ENCODE data around the gene MICAL2.

Gene MICAL2

DNA sequence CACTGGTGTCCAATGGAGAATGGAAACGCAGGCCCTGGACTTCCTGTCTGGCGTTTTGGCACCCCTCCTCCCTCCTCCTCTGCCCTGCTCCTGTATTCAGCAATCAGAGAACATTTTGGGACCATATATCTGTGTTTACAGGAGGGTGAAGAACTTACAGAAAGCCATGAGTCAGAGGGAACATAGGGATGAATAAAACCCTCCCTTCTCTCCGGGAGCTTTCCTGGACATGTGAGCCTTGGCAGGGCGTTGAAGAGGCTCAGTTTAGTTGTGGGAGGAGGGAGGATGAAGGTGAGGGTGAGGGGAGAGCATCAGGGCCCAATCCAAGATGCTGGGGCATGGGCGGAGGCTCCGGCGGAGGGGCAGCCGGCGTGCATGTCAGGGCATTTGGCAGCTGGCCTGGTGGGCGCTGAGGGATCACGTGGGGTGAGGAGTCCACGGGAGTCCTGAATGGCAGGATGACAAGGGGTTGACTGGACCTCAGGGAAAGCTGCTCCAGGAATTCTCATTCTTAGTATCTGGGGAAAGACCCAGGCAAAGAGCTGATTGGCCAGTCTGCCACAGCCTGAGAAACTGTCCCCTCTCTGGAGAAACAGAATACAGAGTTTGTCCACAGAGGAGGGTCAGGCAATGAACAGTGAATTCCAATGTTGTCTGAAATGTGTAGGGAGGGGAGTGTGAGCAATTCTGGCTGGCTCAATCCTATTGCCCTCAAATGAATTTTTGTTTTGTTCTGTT, 28.9 kb downstream of the MICAL2 start:
- no peak for TF ChIP-seq EP300 (IDR thresholded peaks at IDR 0.05; ENCODE audit: borderline replicate concordance)
- TF ChIP-seq, protein P1, sequence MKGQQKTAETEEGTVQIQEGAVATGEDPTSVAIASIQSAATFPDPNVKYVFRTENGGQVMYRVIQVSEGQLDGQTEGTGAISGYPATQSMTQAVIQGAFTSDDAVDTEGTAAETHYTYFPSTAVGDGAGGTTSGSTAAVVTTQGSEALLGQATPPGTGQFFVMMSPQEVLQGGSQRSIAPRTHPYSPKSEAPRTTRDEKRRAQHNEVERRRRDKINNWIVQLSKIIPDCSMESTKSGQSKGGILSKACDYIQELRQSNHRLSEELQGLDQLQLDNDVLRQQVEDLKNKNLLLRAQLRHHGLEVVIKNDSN (IDR thresholded peaks at IDR 0.05) = no peak
- no peak for TF ChIP-seq YY1 (IDR thresholded peaks at IDR 0.05; ENCODE audit: low read depth)
- TF ChIP-seq EGR1 (IDR thresholded peaks at IDR 0.05) = no peak
- TF ChIP-seq TEAD4 (IDR thresholded peaks at IDR 0.05) = no peak
- no peak for TF ChIP-seq CEBPB (IDR thresholded peaks at IDR 0.05)

DNA sequence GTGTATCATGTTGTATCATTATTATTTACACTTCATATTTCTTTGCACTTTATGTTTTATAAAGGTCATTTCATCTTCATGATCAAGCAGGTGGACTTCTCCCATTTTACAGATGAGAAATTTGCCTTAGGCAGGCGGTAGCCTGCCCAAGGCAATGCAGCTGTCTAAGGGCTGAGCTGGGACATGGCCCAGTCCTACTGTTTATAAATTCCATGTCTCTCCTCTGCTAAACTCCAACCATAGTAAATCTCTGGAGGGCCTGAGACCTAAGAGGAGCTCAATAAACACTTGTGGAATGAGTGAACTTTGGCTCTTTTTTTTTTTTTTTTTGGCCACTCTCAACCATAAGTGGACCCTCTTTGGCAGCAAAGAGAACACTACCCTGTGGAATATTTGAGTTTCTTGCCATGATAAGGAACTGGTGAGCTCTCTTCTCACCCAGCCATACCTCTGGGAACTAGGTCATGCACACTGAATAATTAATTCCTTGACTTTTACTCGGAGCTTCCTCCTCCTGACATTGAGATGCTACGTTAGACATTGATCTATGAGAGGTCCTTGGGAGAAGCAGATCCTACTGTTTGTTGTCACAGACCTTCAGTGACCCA, 29.9 kb downstream of the MICAL2 start:
- TF ChIP-seq ZBTB7A (IDR thresholded peaks at IDR 0.05; ENCODE audit: low read depth) (no peak), TAF1 (IDR thresholded peaks at IDR 0.05; ENCODE audit: low read depth) (no peak), TCF12 (IDR thresholded peaks at IDR 0.05; ENCODE audit: low read depth) (no peak), EP300 (IDR thresholded peaks at IDR 0.05; ENCODE audit: borderline replicate concordance) (no peak), CEBPB (IDR thresholded peaks at IDR 0.05) (no peak), YY1 (IDR thresholded peaks at IDR 0.05; ENCODE audit: low read depth) (no peak), EGR1 (IDR thresholded peaks at IDR 0.05) (no peak), RAD21 (IDR thresholded peaks at IDR 0.05; ENCODE audit: low read depth) (no peak), TEAD4 (IDR thresholded peaks at IDR 0.05) (no peak)
- TF ChIP-seq, protein P1 (IDR thresholded peaks at IDR 0.05) = no peak
- TF ChIP-seq, protein P2, sequence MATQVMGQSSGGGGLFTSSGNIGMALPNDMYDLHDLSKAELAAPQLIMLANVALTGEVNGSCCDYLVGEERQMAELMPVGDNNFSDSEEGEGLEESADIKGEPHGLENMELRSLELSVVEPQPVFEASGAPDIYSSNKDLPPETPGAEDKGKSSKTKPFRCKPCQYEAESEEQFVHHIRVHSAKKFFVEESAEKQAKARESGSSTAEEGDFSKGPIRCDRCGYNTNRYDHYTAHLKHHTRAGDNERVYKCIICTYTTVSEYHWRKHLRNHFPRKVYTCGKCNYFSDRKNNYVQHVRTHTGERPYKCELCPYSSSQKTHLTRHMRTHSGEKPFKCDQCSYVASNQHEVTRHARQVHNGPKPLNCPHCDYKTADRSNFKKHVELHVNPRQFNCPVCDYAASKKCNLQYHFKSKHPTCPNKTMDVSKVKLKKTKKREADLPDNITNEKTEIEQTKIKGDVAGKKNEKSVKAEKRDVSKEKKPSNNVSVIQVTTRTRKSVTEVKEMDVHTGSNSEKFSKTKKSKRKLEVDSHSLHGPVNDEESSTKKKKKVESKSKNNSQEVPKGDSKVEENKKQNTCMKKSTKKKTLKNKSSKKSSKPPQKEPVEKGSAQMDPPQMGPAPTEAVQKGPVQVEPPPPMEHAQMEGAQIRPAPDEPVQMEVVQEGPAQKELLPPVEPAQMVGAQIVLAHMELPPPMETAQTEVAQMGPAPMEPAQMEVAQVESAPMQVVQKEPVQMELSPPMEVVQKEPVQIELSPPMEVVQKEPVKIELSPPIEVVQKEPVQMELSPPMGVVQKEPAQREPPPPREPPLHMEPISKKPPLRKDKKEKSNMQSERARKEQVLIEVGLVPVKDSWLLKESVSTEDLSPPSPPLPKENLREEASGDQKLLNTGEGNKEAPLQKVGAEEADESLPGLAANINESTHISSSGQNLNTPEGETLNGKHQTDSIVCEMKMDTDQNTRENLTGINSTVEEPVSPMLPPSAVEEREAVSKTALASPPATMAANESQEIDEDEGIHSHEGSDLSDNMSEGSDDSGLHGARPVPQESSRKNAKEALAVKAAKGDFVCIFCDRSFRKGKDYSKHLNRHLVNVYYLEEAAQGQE (IDR thresholded peaks at IDR 0.05; ENCODE audit: low read depth) = no peak

DNA sequence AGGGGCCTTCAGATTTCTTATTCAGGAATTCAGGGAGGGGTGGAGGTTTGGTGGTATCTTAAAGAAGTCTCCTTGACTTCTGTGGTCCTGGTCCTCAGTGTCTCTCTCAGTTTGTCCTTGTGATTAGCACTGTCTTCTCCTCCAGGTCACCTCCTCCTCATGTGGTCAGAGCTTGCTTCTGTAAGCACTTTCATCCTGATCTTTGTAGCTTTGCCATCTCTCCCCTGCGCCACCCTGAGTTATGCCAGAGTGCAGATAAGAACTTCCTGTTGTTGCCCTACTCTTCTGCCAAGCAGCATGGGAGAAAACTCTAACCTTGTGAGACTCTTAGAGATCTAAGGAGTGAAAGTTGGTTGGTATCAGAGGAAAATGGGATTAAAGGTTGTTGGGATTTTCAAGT, 30.9 kb downstream of the MICAL2 start:
- TF ChIP-seq TAF1 (IDR thresholded peaks at IDR 0.05; ENCODE audit: low read depth) (no peak), CREB1 (IDR thresholded peaks at IDR 0.05; ENCODE audit: low read depth) (no peak), TEAD4 (IDR thresholded peaks at IDR 0.05) (no peak), RAD21 (IDR thresholded peaks at IDR 0.05; ENCODE audit: low read depth) (no peak), CEBPB (IDR thresholded peaks at IDR 0.05) (no peak), NFIC (IDR thresholded peaks at IDR 0.05) (no peak), ZBTB7A (IDR thresholded peaks at IDR 0.05; ENCODE audit: low read depth) (no peak), TCF12 (IDR thresholded peaks at IDR 0.05; ENCODE audit: low read depth) (no peak), EP300 (IDR thresholded peaks at IDR 0.05; ENCODE audit: borderline replicate concordance) (no peak), FOXM1 (IDR thresholded peaks at IDR 0.05; ENCODE audit: borderline replicate concordance, low read depth) (no peak), YY1 (IDR thresholded peaks at IDR 0.05; ENCODE audit: low read depth) (no peak), EGR1 (IDR thresholded peaks at IDR 0.05) (no peak)
- TF ChIP-seq, protein P3, sequence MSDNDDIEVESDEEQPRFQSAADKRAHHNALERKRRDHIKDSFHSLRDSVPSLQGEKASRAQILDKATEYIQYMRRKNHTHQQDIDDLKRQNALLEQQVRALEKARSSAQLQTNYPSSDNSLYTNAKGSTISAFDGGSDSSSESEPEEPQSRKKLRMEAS (IDR thresholded peaks at IDR 0.05) = no peak
- TF ChIP-seq, protein P2 (IDR thresholded peaks at IDR 0.05; ENCODE audit: low read depth) = no peak
- TF ChIP-seq, protein P1 (IDR thresholded peaks at IDR 0.05) = no peak

DNA sequence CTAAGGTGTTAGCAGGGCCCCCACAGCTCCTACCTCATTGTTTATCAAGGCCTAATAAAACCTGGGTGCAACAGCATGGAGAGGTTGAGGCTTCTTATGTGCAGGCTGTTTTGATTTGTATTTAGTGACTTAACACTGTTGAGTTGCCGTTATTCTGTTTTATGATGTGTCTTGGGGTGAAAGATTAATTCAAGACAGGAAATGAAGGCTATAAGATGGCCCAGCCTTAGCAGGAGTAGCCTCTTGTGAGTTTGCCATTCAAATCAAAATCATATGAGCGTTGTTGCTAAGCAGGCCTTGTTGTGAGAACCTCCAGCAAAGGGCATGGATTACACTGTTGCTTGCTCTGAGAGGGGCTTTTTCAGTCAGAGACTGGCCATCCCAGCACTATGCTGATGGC, 31.8 kb downstream of the MICAL2 start:
- TF ChIP-seq TAF1 (IDR thresholded peaks at IDR 0.05; ENCODE audit: low read depth) = no peak
- TF ChIP-seq YY1 (IDR thresholded peaks at IDR 0.05; ENCODE audit: low read depth) = no peak
- no peak for TF ChIP-seq NFIC (IDR thresholded peaks at IDR 0.05)
- TF ChIP-seq CEBPB (IDR thresholded peaks at IDR 0.05) = no peak
- TF ChIP-seq ZBTB7A (IDR thresholded peaks at IDR 0.05; ENCODE audit: low read depth) = no peak
- no peak for TF ChIP-seq CREB1 (IDR thresholded peaks at IDR 0.05; ENCODE audit: low read depth)

DNA sequence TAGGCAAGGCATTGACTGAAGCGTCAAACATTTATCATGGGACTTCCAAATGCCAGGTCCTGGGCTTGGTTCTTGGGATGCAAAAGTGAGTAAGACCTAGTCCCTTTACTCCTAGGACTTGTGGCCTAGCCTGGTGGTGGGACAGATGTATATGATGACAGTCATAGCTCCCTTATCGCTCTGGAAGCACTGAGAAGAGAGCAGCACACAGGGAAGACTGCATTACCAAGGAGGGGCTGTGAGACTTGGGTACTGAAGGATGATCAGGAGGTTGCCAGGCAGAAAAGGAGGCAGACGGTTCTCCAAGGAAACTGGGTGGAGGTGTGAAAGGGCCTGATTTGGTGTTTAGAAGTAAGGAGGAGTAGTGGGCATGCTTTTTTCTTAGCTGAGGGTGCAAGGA, 32.5 kb downstream of the MICAL2 start:
- no peak for TF ChIP-seq EP300 (IDR thresholded peaks at IDR 0.05; ENCODE audit: borderline replicate concordance)
- TF ChIP-seq TAF1 (IDR thresholded peaks at IDR 0.05; ENCODE audit: low read depth) = no peak
- TF ChIP-seq TEAD4 (IDR thresholded peaks at IDR 0.05) = no peak
- TF ChIP-seq CEBPB (IDR thresholded peaks at IDR 0.05) = no peak
- TF ChIP-seq YY1 (IDR thresholded peaks at IDR 0.05; ENCODE audit: low read depth) = no peak
- TF ChIP-seq, protein P3 (IDR thresholded peaks at IDR 0.05) = no peak
- no peak for TF ChIP-seq TCF12 (IDR thresholded peaks at IDR 0.05; ENCODE audit: low read depth)
- TF ChIP-seq NFIC (IDR thresholded peaks at IDR 0.05) = no peak
- no peak for TF ChIP-seq ZBTB7A (IDR thresholded peaks at IDR 0.05; ENCODE audit: low read depth)
- TF ChIP-seq, protein P1 (IDR thresholded peaks at IDR 0.05) = no peak
- TF ChIP-seq, protein P2 (IDR thresholded peaks at IDR 0.05; ENCODE audit: low read depth) = no peak
- no peak for TF ChIP-seq FOXM1 (IDR thresholded peaks at IDR 0.05; ENCODE audit: borderline replicate concordance, low read depth)
- TF ChIP-seq CREB1 (IDR thresholded peaks at IDR 0.05; ENCODE audit: low read depth) = no peak
- TF ChIP-seq EGR1 (IDR thresholded peaks at IDR 0.05) = no peak
- TF ChIP-seq RAD21 (IDR thresholded peaks at IDR 0.05; ENCODE audit: low read depth) = no peak

All from Ishikawa (cell line).